Activated CD8-positive, alpha-beta memory T cell treated with anti-CD3 and anti-CD28 coated beads for 1 hour (primary cell): ENCODE data around the gene FADS6.
A peak's percentile ranks its signal among the peaks of the same experiment; 100 is the strongest.

ENCODE experiments used
- DNase-seq, 2 donors: peaks; one replicate each; pipeline ENCODE4 v3.0.0-alpha.2; 2020; ENCODE audit warnings: low read depth in 1 of 2; ENCODE audit errors: extremely low read depth in 1 of 2

Gene FADS6

GRCh38 chr17:74892013-74892841, 1.2 kb downstream of the FADS6 start:
- no peak for DNase-seq

DNA sequence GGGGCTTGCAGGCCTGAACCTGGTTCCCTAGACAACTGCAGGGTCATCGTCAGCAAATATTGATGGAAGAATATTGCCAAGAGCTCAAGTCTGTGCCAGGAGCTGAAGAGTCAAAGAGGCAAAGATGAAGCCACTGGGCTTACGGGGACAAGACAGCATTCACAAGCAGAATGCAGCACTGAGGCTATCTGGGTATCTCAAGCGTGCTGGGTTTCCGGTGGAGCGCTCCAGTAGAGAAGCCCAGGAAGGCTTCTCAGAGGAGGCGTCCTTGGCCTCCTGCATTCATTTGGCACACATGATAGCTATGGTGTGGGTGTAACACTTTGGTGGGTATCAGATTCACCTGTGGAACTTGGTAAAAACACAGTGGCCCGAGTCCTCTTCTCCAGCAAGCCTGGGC, 2.9 kb downstream of the FADS6 start:
- DNase-seq, result no peak

GRCh38 chr17:74888469-74888868, 5.0 kb downstream of the FADS6 start:
- no peak for DNase-seq

DNA sequence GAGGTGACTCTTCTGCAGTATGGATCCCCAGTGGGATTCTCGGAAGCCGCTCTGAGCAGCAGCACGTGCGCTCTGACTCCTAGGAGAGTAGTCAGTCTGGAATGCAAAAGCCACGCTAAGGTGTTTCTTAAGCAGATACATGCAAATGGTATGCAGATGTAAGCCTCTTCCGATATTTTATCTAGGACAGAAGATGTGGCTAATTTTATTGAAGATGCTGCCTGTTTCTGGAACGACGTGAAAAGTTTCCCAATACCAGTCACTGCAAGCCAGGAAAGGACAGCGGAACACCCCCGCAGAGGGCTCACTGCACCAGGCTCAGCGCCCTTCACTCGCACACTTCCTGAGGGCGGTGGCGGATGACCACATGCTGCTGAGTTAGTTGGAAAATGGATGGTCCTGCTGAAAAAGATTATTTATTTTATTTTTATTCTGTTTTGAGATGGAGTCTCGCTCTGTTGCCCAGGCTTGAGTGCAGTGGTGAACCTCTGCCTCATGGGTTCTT, 10.1 kb downstream of the FADS6 start:
- no peak for DNase-seq

GRCh38 chr17:74882517-74883240, 10.8 kb downstream of the FADS6 start:
- DNase-seq, result no peak

DNA sequence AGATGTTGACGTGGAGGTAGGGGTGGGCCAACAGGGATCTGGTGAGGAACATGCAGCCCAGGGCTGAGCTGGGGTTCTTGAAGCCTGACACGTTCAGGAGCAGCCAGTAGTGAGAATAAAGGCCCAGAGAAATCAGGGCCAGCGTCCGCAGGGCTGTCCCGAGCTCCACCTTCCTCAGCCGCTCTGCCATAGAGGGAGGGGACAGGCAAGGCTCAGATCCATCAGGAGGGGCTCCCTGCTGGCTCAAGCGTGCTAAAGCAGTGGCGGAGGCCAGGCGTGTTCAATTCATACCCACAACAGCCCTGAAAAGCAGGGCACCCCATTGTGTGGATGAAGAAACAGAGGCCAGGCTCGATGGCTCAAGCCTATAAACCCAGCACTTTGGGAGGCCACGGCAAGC, 12.4 kb downstream of the FADS6 start:
- DNase-seq, result no peak

DNA sequence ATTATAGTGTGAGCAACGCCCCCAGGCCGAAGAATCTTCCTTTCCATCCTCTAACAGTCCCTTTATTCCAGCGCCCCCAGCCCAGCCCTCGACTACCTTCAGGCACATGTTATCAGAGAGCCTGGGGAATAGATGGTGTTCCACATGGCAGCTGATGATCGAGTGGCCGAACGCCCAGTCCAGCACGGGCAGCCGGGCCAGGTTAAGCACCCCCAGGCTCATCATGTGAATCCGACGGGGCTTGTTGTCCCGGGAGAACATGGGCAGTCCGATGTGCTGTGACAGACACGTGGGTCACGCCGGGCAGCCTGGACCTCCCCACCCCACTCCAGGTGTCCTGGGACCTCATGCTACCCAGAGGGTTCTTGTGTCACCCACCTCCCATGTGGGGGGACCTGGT, 14.1 kb downstream of the FADS6 start:
- DNase-seq, result no peak

- DNase-seq, result no peak
These were observed 14.8 kb downstream of the FADS6 start for GRCh38 chr17:74878658-74879057.

GRCh38 chr17:74877592-74878548, 15.6 kb downstream of the FADS6 start:
- no peak for DNase-seq

DNA sequence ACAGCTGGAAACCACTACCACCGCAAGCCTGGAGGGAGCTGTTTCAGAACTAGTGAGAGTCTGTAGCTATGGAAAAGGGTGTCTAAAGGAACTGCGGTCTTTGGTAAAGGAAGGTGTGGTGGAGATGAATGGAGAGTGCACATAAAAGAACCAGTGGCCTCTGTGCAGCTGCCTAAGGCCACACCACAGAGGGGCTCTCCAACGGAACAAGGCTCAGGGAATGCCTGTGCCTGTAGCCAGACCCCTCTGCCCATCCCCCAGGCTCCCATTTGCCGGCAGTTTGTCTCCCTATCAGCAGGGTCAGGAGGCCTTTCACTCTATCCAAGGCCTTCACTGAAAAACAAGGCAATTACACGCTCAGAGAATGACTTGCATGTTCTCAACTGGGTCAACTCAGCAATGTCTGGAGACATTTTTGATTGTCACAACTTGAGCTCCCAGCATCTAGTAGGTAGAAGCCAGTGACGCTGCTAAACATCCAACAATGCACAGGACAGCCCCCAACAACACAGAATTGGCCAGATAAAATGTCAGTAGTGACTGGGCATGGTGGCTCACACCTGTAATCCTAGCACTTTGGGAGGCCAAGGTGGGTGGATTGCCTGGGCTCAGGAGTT, 17.3 kb downstream of the FADS6 start:
- DNase-seq, result no peak

DNA sequence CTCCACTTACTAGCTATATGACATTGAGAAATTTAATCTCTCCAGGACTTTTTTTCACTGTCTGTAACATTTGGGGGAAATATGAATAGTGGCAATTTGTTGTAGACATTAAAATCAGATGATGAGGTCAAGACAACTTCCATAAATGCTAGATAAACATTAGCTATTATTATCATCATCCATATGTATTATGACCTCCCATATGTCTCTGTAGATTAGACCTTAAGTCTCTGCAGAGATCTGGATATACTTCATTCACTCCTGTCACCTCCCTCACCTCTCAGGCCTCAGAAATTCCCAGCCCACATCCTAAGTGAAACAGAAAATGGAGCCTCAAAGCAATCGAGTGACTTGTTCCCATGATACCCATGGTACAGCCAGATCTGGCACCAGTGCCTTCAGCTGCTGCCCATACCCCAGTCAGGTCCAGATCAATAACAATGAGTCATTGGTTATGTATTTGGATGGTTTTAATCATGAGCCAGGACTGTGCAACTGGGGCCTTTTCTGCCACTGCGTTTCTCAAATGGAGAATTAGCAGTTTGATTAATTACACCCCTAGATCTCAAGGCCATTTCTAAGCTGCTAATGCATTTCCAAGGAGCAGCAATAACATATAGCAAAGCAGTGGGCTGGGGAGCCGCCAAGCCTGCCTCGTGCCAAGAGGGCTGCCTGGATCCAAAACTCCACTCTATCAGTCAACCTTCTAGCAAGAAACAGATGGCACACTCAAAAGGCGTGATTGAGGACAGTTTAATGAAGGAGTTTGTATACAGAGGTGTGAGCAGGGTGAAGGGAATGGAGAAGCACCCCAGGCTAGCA, 18.1 kb downstream of the FADS6 start:
- no peak for DNase-seq

- DNase-seq, result no peak
These were observed 18.8 kb downstream of the FADS6 start for GRCh38 chr17:74874615-74875037.

DNA sequence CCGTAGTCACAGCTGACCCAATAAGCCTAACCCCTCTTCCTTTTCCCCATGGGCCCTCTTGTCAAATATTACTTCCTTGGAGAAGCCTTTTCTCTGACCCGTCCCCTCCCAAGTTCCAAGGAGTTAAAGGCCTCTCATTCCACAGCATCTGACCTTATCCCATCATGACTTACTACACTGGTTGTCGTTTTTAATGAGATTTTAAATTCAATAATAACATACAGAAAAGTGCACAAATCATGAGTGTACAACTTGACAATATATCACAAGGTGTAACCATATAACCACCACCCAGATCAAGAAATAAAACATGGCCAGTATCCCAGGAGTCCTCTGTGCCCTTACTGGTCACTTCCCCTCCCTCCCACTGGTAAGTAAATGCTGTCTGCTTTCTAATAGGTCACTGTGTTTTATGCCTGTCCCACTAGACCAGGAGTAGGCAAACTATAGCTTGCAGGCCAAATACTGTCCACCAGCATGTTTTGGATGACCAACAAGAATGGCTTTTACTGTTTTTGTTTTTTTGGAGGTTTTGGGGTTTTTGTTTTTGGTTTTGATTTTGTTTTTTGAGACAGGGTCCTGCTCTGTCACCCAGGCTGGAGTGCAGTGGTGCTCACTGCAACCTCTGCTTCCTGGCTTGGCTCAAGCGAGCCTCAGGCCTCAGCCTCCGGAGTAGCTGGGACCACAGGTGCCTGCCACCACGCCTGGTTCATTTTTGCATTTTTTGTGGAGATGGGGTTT, 19.4 kb downstream of the FADS6 start:
- DNase-seq, result no peak

GRCh38 chr17:74873037-74873873, 20.2 kb downstream of the FADS6 start:
- DNase-seq, result peak; percentile 98 to 99

- no peak for DNase-seq
These were observed 21.0 kb downstream of the FADS6 start, which contains the start of gene FDXR for GRCh38 chr17:74872313-74873036. Gene FDXR, minus strand, starts transcription at chr17:74872994. Its CDS starts 50 bp downstream, at chr17:74872944.

DNA sequence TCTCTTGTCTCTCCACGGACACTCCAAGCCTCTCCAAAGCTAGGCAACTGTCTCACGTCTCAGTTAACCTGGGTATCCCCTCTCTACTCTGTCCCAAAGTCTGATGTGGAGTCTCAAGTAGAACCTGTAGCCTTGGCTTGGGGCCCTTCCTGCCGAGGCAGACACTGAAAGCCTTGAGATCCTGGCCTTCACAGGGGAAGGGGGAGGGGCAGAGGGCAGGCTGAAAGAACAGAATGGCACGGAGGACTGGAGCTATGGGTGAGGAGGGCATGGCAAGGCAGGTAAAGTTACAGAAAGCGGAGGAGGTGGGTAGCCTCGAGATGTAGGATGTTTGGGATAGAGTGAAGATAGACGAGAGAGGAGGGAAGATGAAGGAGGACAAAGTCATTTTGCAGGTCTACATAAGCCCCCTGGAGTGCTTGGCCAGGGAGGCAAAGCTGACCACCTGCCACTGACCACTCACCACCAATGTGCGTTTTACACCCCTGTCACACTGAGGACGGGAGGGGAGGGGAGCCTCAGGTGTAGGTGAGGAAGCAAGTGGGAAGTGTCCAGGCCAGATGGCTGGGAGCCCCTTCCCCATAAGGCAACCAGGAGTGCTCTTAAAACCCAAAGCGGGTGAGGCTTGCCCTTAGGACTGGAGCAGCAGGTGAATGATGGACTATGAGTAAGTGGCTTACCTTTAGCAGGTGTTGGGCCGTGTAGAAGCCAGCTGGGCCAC, 21.9 kb downstream of the FADS6 start:
- DNase-seq, result no peak

GRCh38 chr17:74870512-74870911, 22.9 kb downstream of the FADS6 start:
- DNase-seq, result no peak
